ENCODE results near the gene KRTAP5-1. TPM values are rescaled to one million over a fixed set of nuclear protein-coding genes. Genes with fewer than 3 reads are reported as not detected.

Gene KRTAP5-1
- total RNA-seq, 1 experiment from 2014 or later, result not detected

DNA sequence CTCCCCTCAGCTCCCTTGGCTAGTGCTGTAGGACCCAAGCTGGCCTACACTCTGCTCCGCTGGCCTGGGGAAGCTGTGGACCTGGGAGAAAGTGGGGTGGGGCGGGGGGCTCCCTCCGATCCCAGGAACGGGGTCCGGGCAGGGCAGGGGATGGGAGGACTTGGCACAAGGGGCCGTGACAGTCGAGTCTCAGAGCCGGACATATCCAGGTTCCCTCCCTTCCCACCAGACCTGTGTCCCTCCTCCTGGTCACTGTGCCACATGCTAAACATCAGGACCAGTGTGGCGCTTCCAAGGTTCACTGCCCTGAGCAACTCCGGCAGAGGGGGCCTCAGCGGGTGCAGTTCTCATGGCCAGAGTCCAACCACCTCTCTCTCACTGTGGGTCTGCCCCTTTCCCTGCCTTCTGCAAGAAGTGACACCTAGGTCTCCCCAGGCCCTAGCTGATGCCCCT is 15.1 kb downstream of the KRTAP5-1 start:
- H3K9me3 Mint-ChIP-seq (ENCODE audit: unreplicated experiment), result no peaks in the 10 kb centered on the region
- CTCF ChIA-PET, result interaction anchor here (0.6 kb wide), 1 partner anchor 32 kb away, joined by 3 read pairs; no protein-coding TSS in a partner anchor
- intact Hi-C loops (cut with micrococcal nuclease), result no loop called here
- peaks cover 7% of the 10 kb centered on the region for H3K4me1 Mint-ChIP-seq (ENCODE audit: insufficient read depth, unreplicated experiment)
- peaks cover 5% of the 10 kb centered on the region for H3K36me3 Mint-ChIP-seq (ENCODE audit: insufficient read depth, unreplicated experiment)
- H3K27me3 Mint-ChIP-seq (ENCODE audit: insufficient read depth, unreplicated experiment), result no peaks in the 10 kb centered on the region
- no peak overlapping the region for H3K27ac Mint-ChIP-seq (ENCODE audit: low read depth, unreplicated experiment)
- no peak for DNase-seq (ENCODE audit: unreplicated experiment)
- POLR2A ChIA-PET, result interaction anchor here (1.0 kb wide), 1 partner anchor 10 kb away, joined by 3 read pairs; no protein-coding TSS in a partner anchor
- TF ChIP-seq, protein P1, sequence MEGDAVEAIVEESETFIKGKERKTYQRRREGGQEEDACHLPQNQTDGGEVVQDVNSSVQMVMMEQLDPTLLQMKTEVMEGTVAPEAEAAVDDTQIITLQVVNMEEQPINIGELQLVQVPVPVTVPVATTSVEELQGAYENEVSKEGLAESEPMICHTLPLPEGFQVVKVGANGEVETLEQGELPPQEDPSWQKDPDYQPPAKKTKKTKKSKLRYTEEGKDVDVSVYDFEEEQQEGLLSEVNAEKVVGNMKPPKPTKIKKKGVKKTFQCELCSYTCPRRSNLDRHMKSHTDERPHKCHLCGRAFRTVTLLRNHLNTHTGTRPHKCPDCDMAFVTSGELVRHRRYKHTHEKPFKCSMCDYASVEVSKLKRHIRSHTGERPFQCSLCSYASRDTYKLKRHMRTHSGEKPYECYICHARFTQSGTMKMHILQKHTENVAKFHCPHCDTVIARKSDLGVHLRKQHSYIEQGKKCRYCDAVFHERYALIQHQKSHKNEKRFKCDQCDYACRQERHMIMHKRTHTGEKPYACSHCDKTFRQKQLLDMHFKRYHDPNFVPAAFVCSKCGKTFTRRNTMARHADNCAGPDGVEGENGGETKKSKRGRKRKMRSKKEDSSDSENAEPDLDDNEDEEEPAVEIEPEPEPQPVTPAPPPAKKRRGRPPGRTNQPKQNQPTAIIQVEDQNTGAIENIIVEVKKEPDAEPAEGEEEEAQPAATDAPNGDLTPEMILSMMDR (IDR thresholded peaks at IDR 0.05; ENCODE audit: unreplicated experiment), result no peak
- no peak overlapping the region for H3K4me3 Mint-ChIP-seq (ENCODE audit: unreplicated experiment)
- BruUV-seq (replicated peaks), result no TSS peak

DNA sequence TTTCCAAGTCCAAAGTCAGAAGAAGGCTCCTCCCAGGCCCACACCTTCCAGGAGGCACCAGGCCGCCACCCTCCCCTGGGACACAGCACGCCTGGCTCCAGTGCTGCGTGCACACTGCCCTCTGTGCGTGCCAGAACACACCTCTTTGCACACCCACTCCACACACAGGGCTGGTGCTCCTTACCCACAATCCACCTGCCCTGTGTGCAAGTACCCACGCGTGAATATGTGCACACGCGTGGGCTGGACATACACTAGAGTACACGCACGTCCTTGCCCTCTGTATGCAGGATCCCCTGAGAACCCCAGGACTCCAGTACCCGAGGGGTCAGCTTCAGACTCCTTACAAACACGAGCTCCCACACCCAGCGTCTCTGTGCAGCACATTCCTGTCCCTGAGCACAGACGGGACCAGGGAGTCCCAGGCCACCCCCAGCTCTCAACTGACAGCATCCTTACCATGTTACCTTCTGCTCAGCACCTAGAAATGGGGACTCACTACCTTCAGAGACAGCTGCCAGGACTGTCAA is 15.8 kb downstream of the KRTAP5-1 start:
- ChIA-PET POLR2A (interaction anchor here (1.0 kb wide), 1 partner anchor 10 kb away, joined by 3 read pairs; no protein-coding TSS in a partner anchor), CTCF (interaction anchor here (1.6 kb wide), 1 partner anchor 9 kb away, joined by 6 read pairs; no protein-coding TSS in a partner anchor)
- intact Hi-C loops (cut with micrococcal nuclease), result no loop called here
- Mint-ChIP-seq H3K27me3 (ENCODE audit: insufficient read depth, unreplicated experiment) (no peaks in the 10 kb centered on the region), H3K4me1 (ENCODE audit: insufficient read depth, unreplicated experiment) (peaks cover 7% of the 10 kb centered on the region), H3K9me3 (ENCODE audit: unreplicated experiment) (no peaks in the 10 kb centered on the region), H3K4me3 (ENCODE audit: unreplicated experiment) (no peak overlapping the region), H3K27ac (ENCODE audit: low read depth, unreplicated experiment) (no peak overlapping the region), H3K36me3 (ENCODE audit: insufficient read depth, unreplicated experiment) (peaks cover 5% of the 10 kb centered on the region)
- DNase-seq (ENCODE audit: unreplicated experiment), result no peak
- BruUV-seq (replicated peaks), result no TSS peak
- TF ChIP-seq, protein P1 (IDR thresholded peaks at IDR 0.05; ENCODE audit: unreplicated experiment), result no peak

DNA sequence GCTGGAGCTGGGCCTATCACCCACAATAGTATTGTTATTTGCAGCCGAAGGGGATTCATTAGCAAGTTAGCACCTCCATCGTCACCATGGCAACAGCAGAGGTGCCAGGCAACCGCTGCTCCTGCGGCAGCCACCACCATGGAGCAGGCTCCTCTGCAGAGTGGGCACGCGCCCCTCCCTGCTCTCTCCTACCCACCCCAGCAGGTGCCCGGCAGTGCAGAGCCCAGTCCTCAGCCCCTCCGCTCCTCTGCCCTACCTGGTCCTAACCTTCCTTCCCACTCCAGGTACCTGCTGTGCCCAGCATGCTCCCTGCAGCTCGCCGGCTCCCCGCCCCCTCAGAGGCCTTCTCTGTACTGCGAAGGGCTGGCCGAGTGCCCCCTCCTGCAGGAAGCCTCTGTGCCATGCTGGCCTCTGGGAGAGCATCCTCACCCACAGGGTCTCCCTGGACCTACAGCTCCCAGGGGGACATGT is 16.6 kb downstream of the KRTAP5-1 start:
- POLR2A ChIA-PET, result interaction anchor here (1.5 kb wide), 1 partner anchor 9 kb away, joined by 5 read pairs; no protein-coding TSS in a partner anchor
- CTCF ChIA-PET, result interaction anchor here (0.5 to 3.2 kb wide), 7 partner anchors 9 to 1176 kb away, joined by 3 to 13 read pairs (median 4); no protein-coding TSS in a partner anchor
- H3K36me3 Mint-ChIP-seq (ENCODE audit: insufficient read depth, unreplicated experiment), result peaks cover 5% of the 10 kb centered on the region
- H3K27ac Mint-ChIP-seq (ENCODE audit: low read depth, unreplicated experiment), result no peak overlapping the region
- H3K27me3 Mint-ChIP-seq (ENCODE audit: insufficient read depth, unreplicated experiment), result no peaks in the 10 kb centered on the region
- BruUV-seq (replicated peaks), result no TSS peak
- no peak for DNase-seq (ENCODE audit: unreplicated experiment)
- intact Hi-C loops (cut with micrococcal nuclease), result no loop called here
- TF ChIP-seq, protein P1 (IDR thresholded peaks at IDR 0.05; ENCODE audit: unreplicated experiment), result no peak
- no peaks in the 10 kb centered on the region for H3K9me3 Mint-ChIP-seq (ENCODE audit: unreplicated experiment)
- no peak overlapping the region for H3K4me3 Mint-ChIP-seq (ENCODE audit: unreplicated experiment)
- peaks cover 7% of the 10 kb centered on the region for H3K4me1 Mint-ChIP-seq (ENCODE audit: insufficient read depth, unreplicated experiment)

DNA sequence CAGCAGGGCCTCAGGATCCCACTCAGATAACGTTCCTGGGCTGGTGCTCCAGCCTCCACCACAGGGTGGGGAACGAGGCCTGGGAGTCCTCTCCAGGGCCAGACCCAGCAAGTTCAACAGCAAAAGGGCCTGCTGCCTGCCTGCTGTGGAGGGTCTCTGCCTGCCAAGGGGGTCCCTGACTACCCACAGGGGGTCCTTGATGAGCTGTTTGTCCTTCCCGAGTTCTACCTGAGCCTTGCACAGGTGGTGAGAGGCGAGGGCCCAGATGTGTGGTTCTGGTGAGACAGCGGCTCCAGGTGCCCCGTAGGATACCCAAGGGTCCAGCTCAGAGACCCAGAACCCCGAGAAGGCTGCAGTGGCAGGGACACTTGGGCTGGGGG is 17.4 kb downstream of the KRTAP5-1 start:
- H3K4me3 Mint-ChIP-seq (ENCODE audit: unreplicated experiment), result no peak overlapping the region
- TF ChIP-seq, protein P1 (IDR thresholded peaks at IDR 0.05; ENCODE audit: unreplicated experiment), result no peak
- ChIA-PET CTCF (interaction anchor here (0.6 to 3.2 kb wide), 4 partner anchors 12 to 765 kb away, joined by 3 to 13 read pairs (median 6); no protein-coding TSS in a partner anchor), POLR2A (interaction anchor here (1.5 kb wide), 1 partner anchor 8 kb away, joined by 5 read pairs; no protein-coding TSS in a partner anchor)
- H3K36me3 Mint-ChIP-seq (ENCODE audit: insufficient read depth, unreplicated experiment), result peaks cover 5% of the 10 kb centered on the region
- peaks cover 7% of the 10 kb centered on the region for H3K4me1 Mint-ChIP-seq (ENCODE audit: insufficient read depth, unreplicated experiment)
- no TSS peak for BruUV-seq (replicated peaks)
- no peaks in the 10 kb centered on the region for H3K9me3 Mint-ChIP-seq (ENCODE audit: unreplicated experiment)
- no peaks in the 10 kb centered on the region for H3K27me3 Mint-ChIP-seq (ENCODE audit: insufficient read depth, unreplicated experiment)
- no peak overlapping the region for H3K27ac Mint-ChIP-seq (ENCODE audit: low read depth, unreplicated experiment)
- DNase-seq (ENCODE audit: unreplicated experiment), result no peak
- intact Hi-C loops (cut with micrococcal nuclease), result no loop called here
